ENCODE measurements around the gene FAM9C. TPM values are rescaled to one million over a fixed set of nuclear protein-coding genes. Genes with fewer than 3 reads are reported as not detected.

FAM9C gene
- total and polyA plus RNA-seq, 2 of the 4 experiments (the other 2 are of a cell fraction) = not detected

GRCh38 chrX:13043938-13044337 is 482 bp downstream of the FAM9C start:
- no peak overlapping the region for H2BK120ac ChIP-seq (ENCODE audit: low read depth, low read length)
- H3K79me1 ChIP-seq (ENCODE audit: low read depth in 1 of 2, low read length in 2 of 2) = no peaks in the 10 kb centered on the region
- POLR2A ChIA-PET (ENCODE audit: unreplicated experiment) = no interaction called here
- H3K14ac ChIP-seq (replicated peaks; ENCODE audit: low read depth, low read length) = no peak overlapping the region
- no peaks in the 10 kb centered on the region for H3K9me3 ChIP-seq (ENCODE audit: control insufficient read depth, insufficient read depth, low read length)
- no peak overlapping the region for H2BK5ac ChIP-seq (ENCODE audit: low read depth, low read length, poor library complexity, severe bottlenecking)
- H3K27ac ChIP-seq (ENCODE audit: insufficient read depth, low read length) = no peak overlapping the region
- no peak overlapping the region for H4K5ac ChIP-seq (ENCODE audit: low read depth, low read length)
- TF ChIP-seq NFE2L2 (IDR thresholded peaks at IDR 0.05; ENCODE audit: low read depth, low read length) (no peak), RCOR1 (IDR thresholded peaks at IDR 0.05; ENCODE audit: insufficient replicate concordance, low read length) (no peak), MAZ (IDR thresholded peaks at IDR 0.05; ENCODE audit: borderline replicate concordance, low read depth, low read length) (no peak), FOS (IDR thresholded peaks at IDR 0.05; ENCODE audit: low read depth, low read length) (no peak), CHD1 (IDR thresholded peaks at IDR 0.05; ENCODE audit: low read depth, low read length) (no peak), RFX5 (IDR thresholded peaks at IDR 0.05; ENCODE audit: low read depth, low read length) (no peak), CTCF (conservative IDR thresholded peaks at IDR 0.05; ENCODE audit: low read depth, low read length) (no peak), CEBPB (IDR thresholded peaks at IDR 0.05; ENCODE audit: low read depth, low read length) (no peak), MAFK (IDR thresholded peaks at IDR 0.05; ENCODE audit: low read depth, low read length) (no peak), MXI1 (IDR thresholded peaks at IDR 0.05; ENCODE audit: borderline replicate concordance, low read depth, low read length) (no peak), POLR2A (IDR thresholded peaks at IDR 0.05; ENCODE audit: low read depth, low read length) (no peak), BHLHE40 (IDR thresholded peaks at IDR 0.05; ENCODE audit: low read depth, low read length) (no peak)
- TF ChIP-seq, protein P1, sequence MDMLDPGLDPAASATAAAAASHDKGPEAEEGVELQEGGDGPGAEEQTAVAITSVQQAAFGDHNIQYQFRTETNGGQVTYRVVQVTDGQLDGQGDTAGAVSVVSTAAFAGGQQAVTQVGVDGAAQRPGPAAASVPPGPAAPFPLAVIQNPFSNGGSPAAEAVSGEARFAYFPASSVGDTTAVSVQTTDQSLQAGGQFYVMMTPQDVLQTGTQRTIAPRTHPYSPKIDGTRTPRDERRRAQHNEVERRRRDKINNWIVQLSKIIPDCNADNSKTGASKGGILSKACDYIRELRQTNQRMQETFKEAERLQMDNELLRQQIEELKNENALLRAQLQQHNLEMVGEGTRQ (IDR thresholded peaks at IDR 0.05; ENCODE audit: low read depth, low read length) = no peak
- intact Hi-C loops (cut with micrococcal nuclease) (no loop called here), dilution Hi-C loops (cut with HindIII; ENCODE audit: low sequenced_read_pairs, unreplicated experiment) (no loop called here), in situ Hi-C loops (cut with MboI; ENCODE audit: low sequenced_read_pairs) (no loop called here)
- H3K9me1 ChIP-seq (ENCODE audit: insufficient read depth, low read length) = no peaks in the 10 kb centered on the region
- H3K4me2 ChIP-seq (ENCODE audit: low read depth, low read length) = no peak overlapping the region
- ATAC-seq (ENCODE audit: low read depth) (no peak), DNase-seq (no peak)
- WGBS, 2 experiments (ENCODE audit: extremely low coverage in 2 of 2, insufficient read length in 1 of 2) = 74% methylated on average over 17 of the region's 25 CpGs; no CpG with 5 or more reads in 1 of the 2 experiments
- H2BK20ac ChIP-seq (ENCODE audit: low read depth, low read length) = no peak overlapping the region
- no peak overlapping the region for H2BK15ac ChIP-seq (ENCODE audit: low read depth, low read length)
- H3K23ac ChIP-seq (ENCODE audit: low read depth, low read length) = no peak overlapping the region
- H3K4ac ChIP-seq (ENCODE audit: low read depth, low read length) = no peak overlapping the region
- no peak overlapping the region for H4K91ac ChIP-seq (ENCODE audit: insufficient read depth, low read depth, low read length)
- no peak overlapping the region for H2AK5ac ChIP-seq (ENCODE audit: low read depth, low read length)
- CTCF ChIA-PET = no interaction called here
- H2AK9ac ChIP-seq (replicated peaks; ENCODE audit: low read depth, low read length, poor library complexity) = no peak overlapping the region
- BruUV-seq (replicated peaks) = no TSS peak
- H3K4me3 ChIP-seq (ENCODE audit: insufficient read depth, low read depth, low read length) = no peak overlapping the region
- H4K8ac ChIP-seq (ENCODE audit: low read depth in 2 of 2, low read length in 2 of 2) = no peak overlapping the region
- no peaks in the 10 kb centered on the region for H3K27me3 ChIP-seq (ENCODE audit: control insufficient read depth, insufficient read depth, low read length)
- no peaks in the 10 kb centered on the region for H4K20me1 ChIP-seq (ENCODE audit: insufficient read depth, low read length)
- no peaks in the 10 kb centered on the region for H3K36me3 ChIP-seq (ENCODE audit: control insufficient read depth, insufficient read depth, low read length)
- no peak overlapping the region for H3K18ac ChIP-seq (ENCODE audit: low read depth, low read length)
- H3K9ac ChIP-seq (ENCODE audit: low read depth, low read length) = no peak overlapping the region
- H2AFZ ChIP-seq (replicated peaks; ENCODE audit: low read length, poor library complexity) = no peak overlapping the region
- H3K56ac ChIP-seq (ENCODE audit: extremely low read depth, insufficient read depth, low read length) = no peak overlapping the region
- H3K4me1 ChIP-seq (ENCODE audit: control insufficient read depth, insufficient read depth, low read length) = peaks cover 3% of the 10 kb centered on the region; the same call in 1 of the 2 replicates
